ENCODE results near the gene AARSD1. TPM values are rescaled to one million over a fixed set of nuclear protein-coding genes. Genes with fewer than 3 reads are reported as not detected.

The AARSD1 gene
- total RNA-seq, 2 experiments from 2014 or later, result 39.9 to 43.2 TPM

DNA sequence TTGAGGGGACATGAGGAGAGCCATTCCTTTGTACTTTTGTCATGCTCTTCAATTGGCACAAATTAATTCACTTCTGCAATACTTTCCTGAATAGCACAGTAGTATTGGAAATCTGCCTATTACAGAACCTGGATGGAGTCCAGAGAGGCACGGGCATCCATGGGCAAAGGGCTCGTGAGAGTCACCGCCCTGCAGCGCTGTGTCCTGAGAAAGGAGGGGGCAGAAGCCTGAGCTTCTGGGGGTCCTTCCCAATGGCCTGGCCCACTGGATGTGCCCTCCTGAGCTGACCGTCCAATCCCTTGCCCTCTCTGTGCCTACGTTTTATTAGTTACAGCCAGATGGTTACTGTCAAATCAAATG is 60.2 kb downstream of the AARSD1 start:
- POLR2A ChIA-PET, result no interaction called here
- H3K9me3 Mint-ChIP-seq, result no peaks in the 10 kb centered on the region
- no peaks in the 10 kb centered on the region for H3K36me3 Mint-ChIP-seq
- ATAC-seq (ENCODE audit: low read depth), result no peak
- peaks cover 16% of the 10 kb centered on the region for H3K27me3 Mint-ChIP-seq
- DNase-seq, result no peak
- no peak overlapping the region for H3K27ac Mint-ChIP-seq
- no peak overlapping the region for H3K4me3 Mint-ChIP-seq
- H3K4me1 Mint-ChIP-seq, result no peaks in the 10 kb centered on the region

DNA sequence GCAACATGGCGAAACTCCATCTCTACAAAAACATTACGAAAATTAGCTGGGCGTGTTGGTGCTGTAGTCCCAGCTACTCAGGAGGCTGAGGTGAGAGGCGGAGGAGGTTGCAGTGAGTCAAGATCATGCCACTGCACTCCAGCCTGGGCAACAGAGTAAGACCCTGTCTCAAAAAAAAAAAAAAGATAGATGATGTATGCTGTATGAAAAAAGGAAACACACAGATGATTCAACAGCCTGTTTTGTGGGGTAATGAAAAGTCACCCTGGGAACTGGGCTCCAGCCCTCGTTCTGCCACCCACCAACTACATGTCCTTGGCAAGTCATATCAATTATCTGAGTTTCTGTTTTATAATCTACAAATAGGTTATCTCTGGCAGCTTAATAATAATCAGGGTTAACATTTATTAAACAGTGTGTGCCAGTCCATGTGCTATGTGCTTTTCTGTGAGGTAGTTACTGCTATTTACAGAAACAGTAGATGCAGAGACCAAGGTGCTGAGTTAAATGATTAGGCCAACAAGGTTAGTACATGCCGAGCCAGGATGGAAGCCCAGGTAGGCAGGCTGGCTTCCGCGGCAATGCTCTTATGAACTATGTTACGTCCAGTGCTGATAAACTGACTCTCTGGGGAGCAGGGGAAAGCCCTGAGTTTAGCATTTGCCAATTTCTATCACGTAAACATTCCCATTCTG is 62.6 kb downstream of the AARSD1 start:
- Mint-ChIP-seq H3K9me3 (no peaks in the 10 kb centered on the region), H3K27me3 (peaks cover 11% of the 10 kb centered on the region), H3K36me3 (no peaks in the 10 kb centered on the region), H3K4me3 (no peak overlapping the region), H3K4me1 (no peaks in the 10 kb centered on the region), H3K27ac (no peak overlapping the region)
- ATAC-seq (ENCODE audit: low read depth) (no peak), DNase-seq (no peak)
- POLR2A ChIA-PET, result interaction anchor here (0.6 kb wide), 1 partner anchor 156 kb away, joined by 3 read pairs; no protein-coding TSS in a partner anchor

Other genes with a start within 250 kb of the AARSD1 start
- 10 to 100 TPM; 83.1 to 98.4 TPM for gene EZH1, start 219.4 kb downstream of the AARSD1 start, total RNA-seq
- not detected for gene RAMP2, start 203.2 kb downstream of the AARSD1 start, total RNA-seq
- 10 to 100 TPM; 61.0 to 63.5 TPM for gene VPS25, start 191.0 kb downstream of the AARSD1 start, total RNA-seq
- under 1 TPM; 0.43 to 0.78 TPM for gene WNK4, start 183.8 kb downstream of the AARSD1 start, total RNA-seq
- gene COA3, start 165.8 kb downstream of the AARSD1 start, total RNA-seq, result 10 to 100 TPM; 37.0 to 38.5 TPM
- under 1 TPM in 1 of 2 experiments, not detected in 1; 0.45 TPM for gene CNTD1, start 165.6 kb downstream of the AARSD1 start, total RNA-seq
- 10 to 100 TPM; 94.5 to 95.9 TPM for gene BECN1, start 140.2 kb downstream of the AARSD1 start, total RNA-seq
- gene PSME3, start 131.1 kb downstream of the AARSD1 start, total RNA-seq, result 10 to 100 TPM; 85.0 to 96.6 TPM
- 1 to 10 TPM; 2.5 to 2.7 TPM for gene AOC2, start 119.9 kb downstream of the AARSD1 start, total RNA-seq
- under 1 TPM; 0.74 to 0.86 TPM for gene AOC3, start 113.3 kb downstream of the AARSD1 start, total RNA-seq
- gene G6PC1, start 63.7 kb downstream of the AARSD1 start, total RNA-seq, result not detected
- gene PTGES3L, start 15.6 kb upstream of the AARSD1 start, total RNA-seq, result under 1 TPM; 0.28 to 0.39 TPM
- 10 to 100 TPM; 16.5 to 17.8 TPM for gene RUNDC1, start 16.1 kb upstream of the AARSD1 start, total RNA-seq
- 1,000 to 10,000 TPM; 1,039 to 1,066 TPM for gene RPL27, start 34.0 kb upstream of the AARSD1 start, total RNA-seq
- 10 to 100 TPM; 92.7 to 99.2 TPM for gene IFI35, start 42.3 kb upstream of the AARSD1 start, total RNA-seq
- 10 to 100 TPM; 24.4 to 34.0 TPM for gene VAT1, start 57.9 kb upstream of the AARSD1 start, total RNA-seq
- under 1 TPM in 1 of 2 experiments, not detected in 1; 0.14 TPM for gene RND2, start 60.8 kb upstream of the AARSD1 start, total RNA-seq
- gene BRCA1, start 160.9 kb upstream of the AARSD1 start, total RNA-seq, result 10 to 100 TPM; 53.5 to 61.4 TPM
- gene NBR1, start 206.8 kb upstream of the AARSD1 start, total RNA-seq, result 10 to 100 TPM; 60.5 to 67.4 TPM
- gene TMEM106A, start 247.4 kb upstream of the AARSD1 start, total RNA-seq, result 10 to 100 TPM; 20.3 TPM

All from activated naive CD8-positive, alpha-beta T cell treated with anti-CD3 and anti-CD28 coated beads, Interleukin-2, amount 10 ng/mL, durations not matched to agents 7 days and 5 days (primary cell).